SK-N-SH (cell line): ENCODE data around the gene NDUFS3. TPM values are rescaled to one million over a fixed set of nuclear protein-coding genes. Genes with fewer than 3 reads are reported as not detected.

Experiments used
- CTCF ChIA-PET: fragments of 300-600, 350-600 bp; formaldehyde crosslinking; extraction: SDS; loops from one replicate; lab custom pipeline; 2021; lab: Yijun Ruan, JAX
- POLR2A ChIA-PET: fragments of 350-600 bp; sonication (Branson Sonifier 250); formaldehyde crosslinking; extraction: SDS; loops from one replicate; lab custom pipeline; 2020; ENCODE audit warnings: antibody characterized with exemption, inconsistent platforms; lab: Yijun Ruan, JAX
- DNase-seq: peaks from one replicate; pipeline ENCODE4 v3.0.0; 2012
- H2AFZ ChIP-seq: fragments of 200-600 bp; sonication (generic); 2 replicates; pipeline ENCODE4 v1.8.1; 2016; ENCODE audit warnings: antibody characterized with exemption, mild to moderate bottlenecking, low read depth
- H3F3A ChIP-seq: fragments of 200-600 bp; sonication (generic); replicated peaks from 2 replicates; pipeline ENCODE3; 2016; ENCODE audit warnings: antibody characterized with exemption, mild to moderate bottlenecking; ENCODE audit not compliant: insufficient read depth
- H3K27ac ChIP-seq, 2 experiments: fragments of 200-500 bp in 1 of 2; fragments of 200-600 bp in 1 of 2; sonication (Bioruptor generic) in 1 of 2; sonication (generic), shearing (Covaris generic) in 1 of 2; 2 replicates each; pipeline versions ENCODE4 v1.5.1 to v1.6.1; 2014 to 2016; ENCODE audit warnings: low read depth in 2 of 2, inconsistent platforms in 1 of 2, low read length in 1 of 2, mild to moderate bottlenecking in 1 of 2, mixed read lengths in 1 of 2
- H3K27me3 ChIP-seq: fragments of 200-600 bp; sonication (generic), shearing (Covaris generic); 2 replicates; pipeline ENCODE4 v1.6.1; 2016; ENCODE audit warnings: mixed run types; ENCODE audit not compliant: insufficient read depth
- H3K36me3 ChIP-seq, 2 experiments: fragments of 200-500 bp in 1 of 2; fragments of 200-600 bp in 1 of 2; sonication (Bioruptor generic) in 1 of 2; sonication (generic) in 1 of 2; replicated peaks in 1 of 2; 2 replicates each; pipeline versions ENCODE3 to v1.5.1; 2014 to 2016; ENCODE audit warnings: low read length in 1 of 2, mild to moderate bottlenecking in 1 of 2; ENCODE audit not compliant: insufficient read depth in 2 of 2, control insufficient read depth in 1 of 2
- H3K4me1 ChIP-seq, 2 experiments: fragments of 200-500 bp in 1 of 2; fragments of 200-600 bp in 1 of 2; sonication (Bioruptor generic) in 1 of 2; sonication (generic), shearing (Covaris generic) in 1 of 2; 2 replicates each; pipeline versions ENCODE4 v1.5.1 to v1.6.1; 2014 to 2016; ENCODE audit warnings: low read depth in 1 of 2, low read length in 1 of 2, mixed run types in 1 of 2; ENCODE audit not compliant: insufficient read depth in 2 of 2, control insufficient read depth in 1 of 2
- H3K4me2 ChIP-seq: fragments of 200-600 bp; sonication (generic), shearing (Covaris generic); 2 replicates; pipeline ENCODE4 v1.6.1; 2017; ENCODE audit warnings: mixed run types
- H3K4me3 ChIP-seq, 2 experiments: fragments of 200-500 bp in 1 of 2; fragments of 200-600 bp in 1 of 2; sonication (Bioruptor generic) in 1 of 2; sonication (generic), shearing (Covaris generic) in 1 of 2; 2 replicates each; pipeline versions ENCODE4 v1.5.1 to v1.8.1; 2014 to 2016; ENCODE audit warnings: low read depth in 2 of 2, inconsistent platforms in 1 of 2, low read length in 1 of 2, mild to moderate bottlenecking in 1 of 2, mixed read lengths in 1 of 2, moderate library complexity in 1 of 2
- H3K79me2 ChIP-seq: fragments of 200-600 bp; sonication (generic); 2 replicates; pipeline ENCODE4 v1.8.1; 2017; ENCODE audit warnings: mild to moderate bottlenecking; ENCODE audit not compliant: insufficient read depth
- H3K9ac ChIP-seq: fragments of 200-600 bp; sonication (generic); 2 replicates; pipeline ENCODE4 v1.6.1; 2017; ENCODE audit warnings: mixed run types
- H3K9me2 ChIP-seq: fragments of 200-600 bp; sonication (generic); 2 replicates; pipeline ENCODE4 v1.6.1; 2017; ENCODE audit warnings: mixed run types
- H3K9me3 ChIP-seq: fragments of 200-600 bp; sonication (generic); 2 replicates; pipeline ENCODE4 v1.6.1; 2017; ENCODE audit warnings: mixed run types, mild to moderate bottlenecking, moderate library complexity
- H4K20me1 ChIP-seq: fragments of 200-600 bp; sonication (generic); 2 replicates; pipeline ENCODE4 v1.6.1; 2017; ENCODE audit warnings: mild to moderate bottlenecking, mixed run types; ENCODE audit not compliant: insufficient read depth
- ELF1 ChIP-seq: IDR thresholded peaks from 2 replicates; pipeline ENCODE4 v1.4.0; 2012
- EP300 ChIP-seq, 2 experiments: IDR thresholded peaks; 2 replicates each; pipeline versions ENCODE4 v1.4.0 to v1.6.1; 2012; ENCODE audit warnings: borderline replicate concordance in 1 of 2, low read depth in 1 of 2, low read length in 1 of 2
- EZH2phosphoT487 ChIP-seq: fragments of 200-600 bp; sonication (generic); IDR thresholded peaks from 2 replicates; pipeline ENCODE4 v1.6.1; 2017; ENCODE audit warnings: low read depth, mixed run types, mild to moderate bottlenecking, antibody characterized with exemption, moderate library complexity, borderline replicate concordance
- MEF2A ChIP-seq: IDR thresholded peaks from 2 replicates; pipeline ENCODE4 v1.4.0; 2012; ENCODE audit warnings: low read depth, borderline replicate concordance
- POLR2AphosphoS5 ChIP-seq: IDR thresholded peaks from 2 replicates; pipeline ENCODE4 v1.6.1; 2012; ENCODE audit warnings: low read depth, low read length
- RCOR1 ChIP-seq: fragments of 150-350 bp; IDR thresholded peaks from 2 replicates; pipeline ENCODE4 v1.6.1; 2017; ENCODE audit warnings: antibody characterized with exemption, low read length
- YY1 ChIP-seq: IDR thresholded peaks from 2 replicates; pipeline ENCODE4 v1.4.0; 2012; ENCODE audit warnings: low read depth, mild to moderate bottlenecking
- WGBS: methylation state at CpG from one replicate; pipeline ENCODE4 v1.1.6; 2017; ENCODE audit warnings: low lambda C conversion rate; 5-methylcytosine and 5-hydroxymethylcytosine counted together
- polyA plus RNA-seq, 3 experiments: library from polyadenylated mRNA; depleted of rRNA; stranded (reverse); fragments of >200 nt; gene quantifications; 2 replicates each; pipeline ENCODE4 v1.2.3, GENCODE V29; 2012
- TF ChIP-seq, protein P1 (sequence below): IDR thresholded peaks from 2 replicates; pipeline ENCODE4 v1.4.0; 2012; ENCODE audit warnings: low read depth, borderline replicate concordance
- TF ChIP-seq, protein P2 (sequence below): IDR thresholded peaks from 2 replicates; pipeline ENCODE4 v1.4.0; 2012; ENCODE audit warnings: low read depth
- TF ChIP-seq, protein P3 (sequence below): IDR thresholded peaks from 2 replicates; pipeline ENCODE4 v1.6.1; 2012; ENCODE audit warnings: mild to moderate bottlenecking, low read depth, low read length, moderate library complexity

NDUFS3 gene
- polyA plus RNA-seq, 1 of the 3 experiments (the other 2 are of a cell fraction): 150 TPM

DNA sequence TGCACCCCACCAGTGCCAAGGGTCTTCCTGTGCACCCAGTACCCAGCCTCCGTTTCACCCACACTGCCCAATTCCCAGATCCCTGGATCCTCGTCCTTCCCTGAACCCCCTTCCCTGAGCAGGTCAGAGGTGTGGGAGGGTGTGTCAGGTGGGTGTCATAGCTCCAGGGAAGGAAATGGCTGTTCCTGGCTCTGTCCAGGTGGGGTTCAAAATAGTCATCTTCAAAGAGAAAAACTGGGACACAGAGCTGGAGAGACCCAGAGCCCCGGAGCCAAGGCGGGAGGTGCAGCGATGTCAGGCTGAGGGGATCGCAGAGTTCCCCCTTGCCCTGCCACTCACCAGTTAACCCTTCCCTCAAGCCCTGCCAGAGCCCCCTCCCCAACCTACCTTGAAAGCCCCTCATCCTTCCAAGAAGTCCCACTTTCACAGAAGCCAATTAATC lies 14.6 kb downstream of the NDUFS3 start:
- Histone ChIP-seq H3K27ac (no peak overlapping the region), H3F3A (no peaks in the 10 kb centered on the region), H3K4me2 (peak overlapping the region; percentile 88), H4K20me1 (no peaks in the 10 kb centered on the region), H3K79me2 (no peaks in the 10 kb centered on the region), H3K4me1 (peaks cover 0 to 9% of the 10 kb centered on the region in 2 experiments; a peak in 1 of 4 replicates), H3K9me3 (no peaks in the 10 kb centered on the region), H3K9me2 (no peaks in the 10 kb centered on the region)
- CTCF ChIA-PET: interaction anchor here (1.5 kb wide), 1 partner anchor 15 kb away, joined by 3 read pairs; no protein-coding TSS in a partner anchor
- 46% methylated on average over 5 of the region's 6 CpGs for WGBS
- POLR2A ChIA-PET: no interaction called here
- peak; percentile 57 for DNase-seq
- no peak for TF ChIP-seq ELF1
- no peak for TF ChIP-seq EP300 (IDR thresholded peaks at IDR 0.05; ENCODE audit: borderline replicate concordance in 1 of 2, low read depth in 1 of 2, low read length in 1 of 2)
- TF ChIP-seq, protein P1, sequence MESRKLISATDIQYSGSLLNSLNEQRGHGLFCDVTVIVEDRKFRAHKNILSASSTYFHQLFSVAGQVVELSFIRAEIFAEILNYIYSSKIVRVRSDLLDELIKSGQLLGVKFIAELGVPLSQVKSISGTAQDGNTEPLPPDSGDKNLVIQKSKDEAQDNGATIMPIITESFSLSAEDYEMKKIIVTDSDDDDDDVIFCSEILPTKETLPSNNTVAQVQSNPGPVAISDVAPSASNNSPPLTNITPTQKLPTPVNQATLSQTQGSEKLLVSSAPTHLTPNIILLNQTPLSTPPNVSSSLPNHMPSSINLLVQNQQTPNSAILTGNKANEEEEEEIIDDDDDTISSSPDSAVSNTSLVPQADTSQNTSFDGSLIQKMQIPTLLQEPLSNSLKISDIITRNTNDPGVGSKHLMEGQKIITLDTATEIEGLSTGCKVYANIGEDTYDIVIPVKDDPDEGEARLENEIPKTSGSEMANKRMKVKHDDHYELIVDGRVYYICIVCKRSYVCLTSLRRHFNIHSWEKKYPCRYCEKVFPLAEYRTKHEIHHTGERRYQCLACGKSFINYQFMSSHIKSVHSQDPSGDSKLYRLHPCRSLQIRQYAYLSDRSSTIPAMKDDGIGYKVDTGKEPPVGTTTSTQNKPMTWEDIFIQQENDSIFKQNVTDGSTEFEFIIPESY: no peak
- TF ChIP-seq POLR2AphosphoS5: no peak
- TF ChIP-seq MEF2A: no peak
- TF ChIP-seq, protein P2, sequence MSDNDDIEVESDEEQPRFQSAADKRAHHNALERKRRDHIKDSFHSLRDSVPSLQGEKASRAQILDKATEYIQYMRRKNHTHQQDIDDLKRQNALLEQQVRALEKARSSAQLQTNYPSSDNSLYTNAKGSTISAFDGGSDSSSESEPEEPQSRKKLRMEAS: no peak
- TF ChIP-seq EZH2phosphoT487: no peak
- no peak for TF ChIP-seq RCOR1
- TF ChIP-seq, protein P3, sequence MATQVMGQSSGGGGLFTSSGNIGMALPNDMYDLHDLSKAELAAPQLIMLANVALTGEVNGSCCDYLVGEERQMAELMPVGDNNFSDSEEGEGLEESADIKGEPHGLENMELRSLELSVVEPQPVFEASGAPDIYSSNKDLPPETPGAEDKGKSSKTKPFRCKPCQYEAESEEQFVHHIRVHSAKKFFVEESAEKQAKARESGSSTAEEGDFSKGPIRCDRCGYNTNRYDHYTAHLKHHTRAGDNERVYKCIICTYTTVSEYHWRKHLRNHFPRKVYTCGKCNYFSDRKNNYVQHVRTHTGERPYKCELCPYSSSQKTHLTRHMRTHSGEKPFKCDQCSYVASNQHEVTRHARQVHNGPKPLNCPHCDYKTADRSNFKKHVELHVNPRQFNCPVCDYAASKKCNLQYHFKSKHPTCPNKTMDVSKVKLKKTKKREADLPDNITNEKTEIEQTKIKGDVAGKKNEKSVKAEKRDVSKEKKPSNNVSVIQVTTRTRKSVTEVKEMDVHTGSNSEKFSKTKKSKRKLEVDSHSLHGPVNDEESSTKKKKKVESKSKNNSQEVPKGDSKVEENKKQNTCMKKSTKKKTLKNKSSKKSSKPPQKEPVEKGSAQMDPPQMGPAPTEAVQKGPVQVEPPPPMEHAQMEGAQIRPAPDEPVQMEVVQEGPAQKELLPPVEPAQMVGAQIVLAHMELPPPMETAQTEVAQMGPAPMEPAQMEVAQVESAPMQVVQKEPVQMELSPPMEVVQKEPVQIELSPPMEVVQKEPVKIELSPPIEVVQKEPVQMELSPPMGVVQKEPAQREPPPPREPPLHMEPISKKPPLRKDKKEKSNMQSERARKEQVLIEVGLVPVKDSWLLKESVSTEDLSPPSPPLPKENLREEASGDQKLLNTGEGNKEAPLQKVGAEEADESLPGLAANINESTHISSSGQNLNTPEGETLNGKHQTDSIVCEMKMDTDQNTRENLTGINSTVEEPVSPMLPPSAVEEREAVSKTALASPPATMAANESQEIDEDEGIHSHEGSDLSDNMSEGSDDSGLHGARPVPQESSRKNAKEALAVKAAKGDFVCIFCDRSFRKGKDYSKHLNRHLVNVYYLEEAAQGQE: no peak
- TF ChIP-seq YY1: no peak
- TF ChIP-seq, all 33 proteins: peak for 0
- H3K4me3 ChIP-seq: peak overlapping the region; percentile 54 to 67
- no peaks in the 10 kb centered on the region for H3K36me3 ChIP-seq
- peak overlapping the region; percentile 78; the same call in 1 of the 2 replicates for H2AFZ ChIP-seq
- H3K27me3 ChIP-seq: peaks cover 13% of the 10 kb centered on the region; the same call in 1 of the 2 replicates
- peak overlapping the region; percentile 17; the same call in 1 of the 2 replicates for H3K9ac ChIP-seq
